Heart right ventricle (tissue), 16 donors: ENCODE data around the gene E2F1. TPM values are rescaled to one million over a fixed set of nuclear protein-coding genes. Genes with fewer than 3 reads are reported as not detected.

Source experiments
- ATAC-seq, 8 donors: fragments of 200-7000 bp; cut with Tn5 transposase; one replicate each; pipeline ENCODE4 v1.9.1; 2020; ENCODE audit warnings: mild to moderate bottlenecking in 8 of 8, moderate library complexity in 8 of 8, moderate number of reproducible peaks in 1 of 8
- DNase-seq, 2 donors: peaks; one replicate each; pipeline ENCODE4 v3.0.0-alpha.2; 2020
- H3K27ac ChIP-seq, 10 donors: fragments of 200-600 bp; sonication (generic) in 2 of 10; one replicate each; pipeline versions ENCODE4 v1.5.0 to v1.8.0; 2020 to 2022; ENCODE audit warnings: mild to moderate bottlenecking in 3 of 10
- H3K27me3 ChIP-seq, 7 donors: fragments of 200-600 bp; one replicate each; pipeline ENCODE4 v1.8.0; 2021 to 2022; ENCODE audit warnings: mild to moderate bottlenecking in 2 of 7
- H3K36me3 ChIP-seq, 9 donors: fragments of 200-600 bp; sonication (generic) in 1 of 9; one replicate each; pipeline versions ENCODE4 v1.5.0 to v1.8.0; 2020 to 2022; ENCODE audit warnings: mild to moderate bottlenecking in 2 of 9
- H3K4me1 ChIP-seq, 9 donors: fragments of 200-600 bp; sonication (generic) in 1 of 9; one replicate each; pipeline versions ENCODE4 v1.5.0 to v1.8.0; 2020 to 2022; ENCODE audit warnings: mild to moderate bottlenecking in 4 of 9
- H3K4me3 ChIP-seq, 10 donors: fragments of 200-600 bp; sonication (generic) in 2 of 10; one replicate each; pipeline versions ENCODE4 v1.5.0 to v1.8.0; 2020 to 2022; ENCODE audit warnings: mild to moderate bottlenecking in 7 of 10, moderate library complexity in 2 of 10
- H3K9me3 ChIP-seq, 11 donors: fragments of 200-600 bp in 10 of 11; sonication (generic) in 2 of 11; one replicate each; pipeline versions ENCODE4 v1.5.0 to v1.8.0; 2013 to 2022; ENCODE audit warnings: mild to moderate bottlenecking in 2 of 11, control low read depth in 1 of 11, moderate library complexity in 1 of 11
- CTCF ChIP-seq, 9 donors: fragments of 200-600 bp; sonication (generic) in 2 of 9; IDR thresholded peaks; one replicate each; pipeline versions ENCODE4 v1.5.0 to v1.8.0; 2021 to 2022; ENCODE audit warnings: antibody characterized with exemption in 9 of 9, mild to moderate bottlenecking in 5 of 9, moderate library complexity in 1 of 9
- WGBS, 2 donors: extraction: QIAGEN DNeasy Blood & Tissue Kit; methylation state at CpG; one replicate each; pipeline ENCODE4 v1.1.7; 2013; ENCODE audit warnings: inconsistent platforms in 1 of 2; 5-methylcytosine and 5-hydroxymethylcytosine counted together
- intact Hi-C, 10 donors: fragments of 100-400 bp; cut with DNase I; formaldehyde crosslinking; loops; one replicate each; pipeline versions ENCODE4 v1.11.1 to v1.14.2; 2022
- polyA plus RNA-seq, 2 donors: library from polyadenylated mRNA; stranded (reverse); fragments of 200-250 nt; gene quantifications; one replicate each; pipeline ENCODE4 v1.2.3, GENCODE V29; 2013
- total RNA-seq, 10 donors: library from RNA; stranded (reverse); fragmentation: NEBNext Ultra II Directional in 3 of 10; extraction: Animal tissue kit (Norgen Biotek cat#: 25700) in 3 of 10; gene quantifications; one replicate each; pipeline versions ENCODE4 v1.2.1 to v1.2.4, GENCODE V29; 2021 to 2023
- donor health status: Arrhythmogenic right ventricular cardiomyopathy.
- donor health status: ischemic (EF 13 %, LVEDD 7.1; RV severe dilation, severe dysfunction).
- donor health status: healthy with polysubstance abuse.
- donor health status: DM: no; HTN: yes; CAD: no.
- donor health status: DM: no; HTN: no; CAD: no.
- donor health status: ischemic (EF 25% LVEDD 6.9; RV normal size, moderate dysfunction).
- donor health status: ischemic (EF 25% LVEDD 5.7; RV mildly dilated, moderate dysfunction).
- donor health status: healthy.
- donor health status: DM: yes; HTN: yes; CAD: no.
- donor health status: Ischemic cardiomyopathy.
- donor health status: ischemic (EF 35%, LVEDD 5.7; RV mildly dilated, moderate dysfunction).
- donor health status: nonischemic (EF 11% LVEDD 7.7; RV severe dilation, severe dysfunction).
- donor health status: DM: yes; HTN: yes; CAD: no.
- donor health status: PGD.
- donor health status: ischemic (EF 29% LVEDD 5.4; RV normal size, mild dysfunction).
- donor health status: nonischemic (EF 23%, LVEDD 6.1; RV moderate dilation, normal function).

The E2F1 gene
- total and polyA plus RNA-seq, 12 donors = 0.44 to 3.4 (median 1.2) TPM

GRCh38 chr20:33651562-33652048 lies 34.6 kb downstream of the E2F1 start:
- no peaks in the 10 kb centered on the region for H3K9me3 ChIP-seq
- WGBS, 2 donors = 73 to 82% methylated on average over 13 of the region's 13 CpGs
- intact Hi-C loops = loop anchor here in 7 of 10 donors (2.0 to 10.0 kb wide), 5 partner anchors 189 to 257 kb away; no protein-coding TSS in a partner anchor

GRCh38 chr20:33650753-33651561 lies 35.2 kb downstream of the E2F1 start:
- no peaks in the 10 kb centered on the region for H3K9me3 ChIP-seq
- WGBS, 2 donors = 83 to 84% methylated on average over 10 of the region's 10 CpGs
- H3K4me3 ChIP-seq = no peak overlapping the region
- intact Hi-C loops = loop anchor here in 6 of 10 donors (5.0 to 10.0 kb wide), 4 partner anchors 189 to 256 kb away; no protein-coding TSS in a partner anchor
- ATAC-seq (no peak), DNase-seq (no peak)
- H3K27ac ChIP-seq = no peak overlapping the region
- TF ChIP-seq CTCF (IDR thresholded peaks at IDR 0.05) = no peak
- peaks cover 0 to 9% (median 0%) of the 10 kb centered on the region in 9 donors for H3K36me3 ChIP-seq
- H3K4me1 ChIP-seq = peaks cover 4 to 49% (median 37%) of the 10 kb centered on the region in 9 donors
- no peaks in the 10 kb centered on the region for H3K27me3 ChIP-seq

More at GRCh38 chr20:33651562-33652048, 34.6 kb downstream of the E2F1 start:
- Histone ChIP-seq H3K4me3 (no peak overlapping the region), H3K27me3 (no peaks in the 10 kb centered on the region), H3K36me3 (peaks cover 0 to 5% (median 0%) of the 10 kb centered on the region in 9 donors), H3K4me1 (peaks cover 4 to 48% (median 37%) of the 10 kb centered on the region in 9 donors), H3K27ac (no peak overlapping the region)
- no peak for DNase-seq
- no peak for TF ChIP-seq CTCF (IDR thresholded peaks at IDR 0.05)
- ATAC-seq = no peak

DNA sequence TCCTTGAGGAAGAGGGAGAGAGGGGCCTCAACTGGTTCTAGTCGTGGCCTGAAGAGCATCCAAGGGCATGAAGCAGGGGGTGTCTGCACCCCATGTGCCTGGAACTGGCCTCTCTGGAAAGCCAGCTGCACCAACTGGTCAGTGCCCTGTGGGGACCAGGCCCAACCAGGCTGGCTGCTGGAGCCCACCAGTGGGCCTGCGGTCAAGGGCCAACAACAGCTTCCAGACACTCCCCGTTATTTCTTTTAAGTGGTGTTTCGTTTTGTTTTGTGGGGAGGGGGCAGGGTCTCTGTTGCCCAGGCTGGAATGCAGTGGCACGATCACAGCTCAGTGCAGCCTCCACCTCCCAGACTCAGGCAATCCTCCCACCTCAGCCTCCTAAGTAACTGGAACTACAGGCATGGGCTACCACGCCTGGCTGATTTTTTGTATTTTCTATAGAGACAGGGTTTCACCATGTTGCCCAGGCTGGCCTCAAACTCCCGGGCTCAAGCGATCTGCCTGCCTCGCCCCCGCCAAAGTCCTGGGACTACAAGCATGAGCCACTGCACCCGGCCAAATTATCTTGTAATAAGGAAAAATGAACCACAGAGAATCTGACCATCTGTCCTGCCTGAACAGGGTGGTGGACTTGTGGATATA lies 36.0 kb downstream of the E2F1 start:
- no peaks in the 10 kb centered on the region for H3K9me3 ChIP-seq
- no peak for ATAC-seq
- no peaks in the 10 kb centered on the region for H3K27me3 ChIP-seq
- H3K4me1 ChIP-seq = peaks cover 4 to 49% (median 37%) of the 10 kb centered on the region in 9 donors
- no peak overlapping the region for H3K27ac ChIP-seq
- TF ChIP-seq CTCF (IDR thresholded peaks at IDR 0.05) = no peak
- DNase-seq = no peak
- peaks cover 0 to 17% (median 5%) of the 10 kb centered on the region in 9 donors for H3K36me3 ChIP-seq
- 88 to 92% methylated on average over 11 of the region's 11 CpGs for WGBS, 2 donors
- intact Hi-C loops = loop anchor here in 6 of 10 donors (5.0 to 10.0 kb wide), 4 partner anchors 188 to 255 kb away; no protein-coding TSS in a partner anchor
- no peak overlapping the region for H3K4me3 ChIP-seq

DNA sequence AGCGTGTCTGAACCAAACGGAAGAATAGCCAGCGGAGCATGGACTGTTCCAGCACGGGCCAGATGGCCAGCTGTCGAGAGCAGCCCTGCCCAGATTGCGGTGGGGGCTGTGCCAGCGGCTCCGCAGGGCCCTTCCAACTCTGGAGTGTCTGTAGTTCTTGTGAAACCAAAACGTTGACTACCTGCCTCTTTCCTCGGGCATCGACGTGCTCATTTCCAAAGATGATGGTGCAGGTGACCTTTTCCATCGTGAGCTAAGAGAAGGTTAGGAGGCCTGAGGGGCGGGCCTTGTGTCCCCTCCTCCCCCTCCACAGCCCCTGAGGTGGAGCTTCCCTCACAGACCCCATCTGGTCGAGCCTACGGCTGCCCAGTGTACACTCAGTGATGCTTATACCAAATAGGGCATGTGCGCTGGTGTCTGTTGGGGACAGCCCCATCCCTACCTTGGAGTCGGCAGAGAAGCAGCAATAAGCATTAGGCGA lies 36.9 kb downstream of the E2F1 start:
- peak in 7 of 8 donors; percentile 32 to 76 (median 61) for ATAC-seq
- H3K27ac ChIP-seq = peak overlapping the region in 1 of 10 donors; percentile 29
- H3K4me3 ChIP-seq = no peak overlapping the region
- 60 to 65% methylated on average over 19 of the region's 19 CpGs for WGBS, 2 donors
- intact Hi-C loops = loop anchor here in 1 of 10 donors (5.0 kb wide), 1 partner anchor 192 kb away; no protein-coding TSS in a partner anchor
- peak in 1 of 2 donors; percentile 72 for DNase-seq
- H3K4me1 ChIP-seq = peaks cover 4 to 48% (median 37%) of the 10 kb centered on the region in 9 donors
- no peaks in the 10 kb centered on the region for H3K27me3 ChIP-seq
- H3K9me3 ChIP-seq = no peaks in the 10 kb centered on the region
- peaks cover 0 to 26% (median 14%) of the 10 kb centered on the region in 9 donors for H3K36me3 ChIP-seq
- no peak for TF ChIP-seq CTCF (IDR thresholded peaks at IDR 0.05)
